GM12874 (cell line): Measurements from ENCODE around the gene PALB2.

Source experiments
- CTCF ChIP-seq: IDR thresholded peaks from 2 replicates; pipeline ENCODE4 v1.5.1; 2011; ENCODE audit warnings: low read depth, mild to moderate bottlenecking, control low read depth, low read length, moderate library complexity; ENCODE audit not compliant: insufficient read depth

The PALB2 gene

GRCh38 chr16:23679274-23679985 is 38.3 kb upstream of the PALB2 start:
- no peak for TF ChIP-seq CTCF

GRCh38 chr16:23678430-23679273 is 37.5 kb upstream of the PALB2 start, which contains the start of gene PLK1:
TSS of gene PLK1 (plus strand) at chr16:23678889. CDS start at chr16:23678933, 44 bp downstream.
- TF ChIP-seq CTCF: peak; percentile 32

GRCh38 chr16:23676924-23677480 is 35.9 kb upstream of the PALB2 start:
- TF ChIP-seq CTCF: no peak

GRCh38 chr16:23673971-23674614 is 33.0 kb upstream of the PALB2 start:
- TF ChIP-seq CTCF: no peak

- no peak for TF ChIP-seq CTCF
These were observed 29.1 kb upstream of the PALB2 start for GRCh38 chr16:23670137-23670776.

- TF ChIP-seq CTCF: no peak
These were observed 27.8 kb upstream of the PALB2 start for GRCh38 chr16:23668873-23669272.
